NCI-H1105 treated with DMSO at 0.1 percent for 48 hours (cell line): Measurements from ENCODE around the gene CNIH3.
"Not testable (repeated sequence)": the region's sequence is repeated elsewhere in the genome, so short reads cannot be mapped to it uniquely, and the experiment has no call there.

ENCODE experiments used
- DNase-seq: peaks from one replicate; lab custom pipeline; 2025; lab: John Stamatoyannopoulos, UW

The CNIH3 gene

GRCh38 chr1:224615861-224616755, at the start of gene CNIH3:
CNIH3 (plus strand) TSS chr1:224616317; CDS start chr1:224617175, 858 bp downstream.
- peak; percentile 84 for DNase-seq

- DNase-seq: not testable (repeated sequence)
These were observed 49.6 kb upstream of the CNIH3 start for GRCh38 chr1:224566492-224566891.

GRCh38 chr1:224569276-224569675, 46.8 kb upstream of the CNIH3 start:
- no peak for DNase-seq

GRCh38 chr1:224571975-224572374, 44.1 kb upstream of the CNIH3 start:
- DNase-seq: not testable (repeated sequence)

- no peak for DNase-seq
These were observed 36.6 kb upstream of the CNIH3 start for GRCh38 chr1:224579526-224579925.

GRCh38 chr1:224580006-224580405, 36.1 kb upstream of the CNIH3 start:
- no peak for DNase-seq

- no peak for DNase-seq
These were observed 34.1 kb upstream of the CNIH3 start for GRCh38 chr1:224582041-224582440.

GRCh38 chr1:224583774-224584173, 32.3 kb upstream of the CNIH3 start:
- DNase-seq: no peak

- no peak for DNase-seq
These were observed 31.1 kb upstream of the CNIH3 start for GRCh38 chr1:224585051-224585450.

GRCh38 chr1:224587051-224587450, 29.1 kb upstream of the CNIH3 start:
- DNase-seq: no peak

- no peak for DNase-seq
These were observed 27.6 kb upstream of the CNIH3 start for GRCh38 chr1:224588515-224588914.

GRCh38 chr1:224589006-224589405, 27.1 kb upstream of the CNIH3 start:
- no peak for DNase-seq

- no peak for DNase-seq
These were observed 24.8 kb upstream of the CNIH3 start for GRCh38 chr1:224591326-224591725.

- peak; percentile 29 for DNase-seq
These were observed 23.2 kb upstream of the CNIH3 start for GRCh38 chr1:224592636-224593582.

GRCh38 chr1:224594360-224594759, 21.8 kb upstream of the CNIH3 start:
- DNase-seq: no peak

- no peak for DNase-seq
These were observed 21.3 kb upstream of the CNIH3 start for GRCh38 chr1:224594851-224595250.

GRCh38 chr1:224605482-224606181, 10.5 kb upstream of the CNIH3 start:
- no peak for DNase-seq

GRCh38 chr1:224607188-224608148, 8.6 kb upstream of the CNIH3 start:
- DNase-seq: no peak

GRCh38 chr1:224609333-224609732, 6.8 kb upstream of the CNIH3 start:
- no peak for DNase-seq

- no peak for DNase-seq
These were observed 3.9 kb upstream of the CNIH3 start for GRCh38 chr1:224612246-224612645.

GRCh38 chr1:224613486-224613885, 2.6 kb upstream of the CNIH3 start:
- no peak for DNase-seq
